DND-41 (cell line): Measurements from ENCODE around the gene TOMM22.

Source experiments
- CTCF ChIP-seq: IDR thresholded peaks from 2 replicates; pipeline ENCODE4 v1.5.1; 2012; ENCODE audit warnings: borderline replicate concordance, low read length, moderate library complexity, mild to moderate bottlenecking; ENCODE audit not compliant: poor library complexity, severe bottlenecking; ENCODE audit errors: extremely low read depth
- EZH2 ChIP-seq: IDR thresholded peaks from 3 replicates; pipeline ENCODE4 v1.6.1; 2012; ENCODE audit warnings: borderline replicate concordance, low read depth, mild to moderate bottlenecking, moderate library complexity, low read length, inconsistent platforms; ENCODE audit not compliant: severe bottlenecking

- TF ChIP-seq CTCF (no peak), EZH2 (no peak)
These were observed 24.5 kb downstream of the TOMM22 start for GRCh38 chr22:38706101-38706900.
